ENCODE data around the gene NOS1AP.

Gene NOS1AP

GRCh38 chr1:162212713-162213112 lies 143.2 kb downstream of the NOS1AP start:
- DNase-seq (ENCODE audit: low read depth), result no peak
- no peak overlapping the region for H3K4me3 ChIP-seq (ENCODE audit: low read depth, low read length)
- no peak for TF ChIP-seq CTCF (IDR thresholded peaks at IDR 0.05; ENCODE audit: low read depth, low read length, missing control alignments)
- in situ Hi-C loops (cut with HindIII; ENCODE audit: low sequenced_read_pairs), result no loop called here

- H3K4me3 ChIP-seq (ENCODE audit: low read depth, low read length), result no peak overlapping the region
- DNase-seq (ENCODE audit: low read depth), result peak; percentile 72
- no peak for TF ChIP-seq CTCF (IDR thresholded peaks at IDR 0.05; ENCODE audit: low read depth, low read length, missing control alignments)
- in situ Hi-C loops (cut with HindIII; ENCODE audit: low sequenced_read_pairs), result no loop called here
Measured at GRCh38 chr1:162213281-162213912, 143.9 kb downstream of the NOS1AP start.

- no peak for TF ChIP-seq CTCF (IDR thresholded peaks at IDR 0.05; ENCODE audit: low read depth, low read length, missing control alignments)
- no peak overlapping the region for H3K4me3 ChIP-seq (ENCODE audit: low read depth, low read length)
- no peak for DNase-seq (ENCODE audit: low read depth)
- in situ Hi-C loops (cut with HindIII; ENCODE audit: low sequenced_read_pairs), result no loop called here
Measured at GRCh38 chr1:162214202-162214601, 144.7 kb downstream of the NOS1AP start.

- no peak for TF ChIP-seq CTCF (IDR thresholded peaks at IDR 0.05; ENCODE audit: low read depth, low read length, missing control alignments)
- no peak overlapping the region for H3K4me3 ChIP-seq (ENCODE audit: low read depth, low read length)
- in situ Hi-C loops (cut with HindIII; ENCODE audit: low sequenced_read_pairs), result loop anchor here (5.0 kb wide), 1 partner anchor 36 kb away; no protein-coding TSS in a partner anchor
- no peak for DNase-seq (ENCODE audit: low read depth)
Measured at GRCh38 chr1:162215902-162216301, 146.4 kb downstream of the NOS1AP start.

DNA sequence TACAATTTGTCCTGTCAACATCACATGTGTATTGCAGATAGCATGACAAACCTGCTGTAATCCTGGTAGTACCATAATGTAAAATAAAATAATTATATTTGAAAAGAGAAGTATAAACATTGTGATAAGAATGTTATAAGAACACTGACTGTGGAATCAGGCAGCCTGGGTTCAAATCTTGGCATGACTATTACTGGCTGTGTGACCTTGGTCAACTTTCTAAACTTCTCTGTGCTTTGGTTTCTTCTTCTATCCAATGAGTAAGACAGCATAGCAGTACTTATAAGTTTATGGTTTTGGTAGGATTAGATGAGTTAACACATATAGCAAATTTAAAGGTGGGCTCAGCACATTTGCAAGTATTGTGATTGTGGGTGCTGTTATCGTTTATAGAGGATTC lies 147.1 kb downstream of the NOS1AP start:
- DNase-seq (ENCODE audit: low read depth), result no peak
- TF ChIP-seq CTCF (IDR thresholded peaks at IDR 0.05; ENCODE audit: low read depth, low read length, missing control alignments), result no peak
- no peak overlapping the region for H3K4me3 ChIP-seq (ENCODE audit: low read depth, low read length)
- in situ Hi-C loops (cut with HindIII; ENCODE audit: low sequenced_read_pairs), result loop anchor here (5.0 kb wide), 1 partner anchor 36 kb away; no protein-coding TSS in a partner anchor

- TF ChIP-seq CTCF (IDR thresholded peaks at IDR 0.05; ENCODE audit: low read depth, low read length, missing control alignments), result no peak
- no peak overlapping the region for H3K4me3 ChIP-seq (ENCODE audit: low read depth, low read length)
- in situ Hi-C loops (cut with HindIII; ENCODE audit: low sequenced_read_pairs), result loop anchor here (5.0 kb wide), 1 partner anchor 35 kb away; no protein-coding TSS in a partner anchor
- DNase-seq (ENCODE audit: low read depth), result no peak
Measured at GRCh38 chr1:162217706-162218105, 148.2 kb downstream of the NOS1AP start.

Measured in astrocyte of the cerebellum (primary cell).